NCI-H187 (cell line): ENCODE data around the gene FAM120A.

ENCODE experiments used
- DNase-seq, 2 experiments: peaks; one replicate each; lab custom pipeline; 2025; lab: John Stamatoyannopoulos, UW

The FAM120A gene

DNA sequence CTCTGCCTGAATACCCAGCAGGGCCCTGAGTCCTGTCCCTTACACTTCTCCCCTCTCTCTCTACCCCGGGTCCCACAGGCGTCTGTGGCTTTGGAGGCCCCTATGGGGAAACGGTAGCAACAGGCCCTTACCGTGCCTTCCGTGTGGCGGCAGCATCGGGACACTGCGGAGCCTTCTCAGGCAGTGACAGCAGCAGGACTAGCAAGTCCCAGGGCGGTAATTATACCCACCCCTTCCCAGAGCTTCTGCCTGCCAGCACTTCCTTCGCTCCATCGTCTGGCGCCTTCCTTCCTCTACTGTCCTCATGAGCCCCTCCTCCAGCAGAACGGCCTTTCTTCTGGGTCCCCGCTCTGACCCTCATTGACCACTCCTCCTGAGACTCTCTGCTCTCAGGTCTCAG lies 107.0 kb downstream of the FAM120A start:
- DNase-seq = no peak

- no peak for DNase-seq
These were observed 109.5 kb downstream of the FAM120A start for GRCh38 chr9:93560991-93561390.

DNA sequence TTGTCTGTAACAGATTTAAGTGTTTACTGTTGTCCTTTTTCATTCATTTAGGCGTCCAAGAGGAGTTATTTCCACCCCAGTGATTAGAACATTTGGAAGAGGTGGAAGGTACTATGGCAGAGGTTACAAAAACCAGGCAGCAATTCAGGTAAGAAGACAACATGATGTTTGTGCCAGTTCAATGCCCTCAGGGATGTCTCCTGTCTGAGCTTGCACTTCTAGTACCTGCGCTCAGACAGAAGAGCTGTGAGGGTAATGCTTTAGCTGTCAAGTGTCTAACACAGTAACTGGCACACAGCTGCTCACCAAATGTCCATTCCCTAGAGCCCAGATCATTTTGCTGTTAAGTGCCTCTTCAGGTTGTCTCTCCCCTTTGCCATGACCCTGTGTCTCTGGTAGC lies 110.7 kb downstream of the FAM120A start:
- DNase-seq = no peak

DNA sequence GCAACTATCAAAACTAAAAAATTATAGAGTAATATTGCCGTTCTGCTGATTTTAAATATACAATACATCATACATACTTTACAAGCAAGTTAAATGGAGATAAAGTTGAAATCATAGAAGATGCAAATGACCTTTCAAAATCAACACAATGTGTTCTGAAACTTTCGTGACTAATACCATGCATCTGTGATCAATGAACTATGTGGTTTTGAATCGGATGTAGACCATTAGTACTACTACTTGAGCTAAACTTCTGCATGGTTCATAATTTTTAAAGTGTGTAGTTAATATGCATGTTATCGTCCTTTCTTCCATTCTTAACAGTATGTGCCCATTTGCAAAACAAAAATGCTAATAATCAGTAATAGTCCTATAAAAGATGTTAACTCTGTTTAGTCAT lies 113.6 kb downstream of the FAM120A start:
- no peak for DNase-seq

- DNase-seq = peak; percentile 80
These were observed 115.2 kb downstream of the FAM120A start for GRCh38 chr9:93566408-93567270.

DNA sequence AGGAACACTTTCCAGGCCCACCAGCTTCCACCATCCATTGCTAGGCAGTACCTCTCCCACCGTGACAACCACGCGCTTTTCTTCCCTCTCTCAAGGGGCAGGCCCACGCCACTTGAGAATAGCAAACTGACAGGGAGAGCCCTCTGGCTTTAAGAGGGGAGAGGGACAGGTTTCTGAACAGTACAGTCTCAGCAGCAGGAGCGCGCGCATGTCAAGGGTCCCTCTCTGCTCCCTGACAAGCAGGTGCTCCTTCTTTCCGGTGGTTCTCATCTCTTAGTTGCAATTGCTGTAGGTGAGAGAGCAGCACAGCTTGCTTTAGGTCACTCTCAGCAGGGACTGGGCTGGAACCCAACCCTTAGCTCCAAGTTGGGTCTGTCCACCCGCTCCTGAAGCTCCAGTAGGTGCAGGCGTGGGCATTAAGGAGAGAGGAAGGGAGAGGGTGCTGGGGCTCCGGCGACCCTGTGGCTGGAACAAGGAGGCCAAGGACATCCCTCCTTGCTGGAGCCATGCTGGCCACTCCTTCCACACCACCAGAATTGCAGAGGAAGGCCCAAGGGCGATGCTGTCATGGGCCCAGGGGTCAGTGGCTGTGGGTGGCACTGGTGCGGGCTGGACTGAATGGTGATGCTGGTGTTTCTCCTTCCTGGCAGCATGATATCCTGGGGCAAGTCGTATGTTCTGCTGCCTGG lies 115.9 kb downstream of the FAM120A start:
- DNase-seq = no peak

DNA sequence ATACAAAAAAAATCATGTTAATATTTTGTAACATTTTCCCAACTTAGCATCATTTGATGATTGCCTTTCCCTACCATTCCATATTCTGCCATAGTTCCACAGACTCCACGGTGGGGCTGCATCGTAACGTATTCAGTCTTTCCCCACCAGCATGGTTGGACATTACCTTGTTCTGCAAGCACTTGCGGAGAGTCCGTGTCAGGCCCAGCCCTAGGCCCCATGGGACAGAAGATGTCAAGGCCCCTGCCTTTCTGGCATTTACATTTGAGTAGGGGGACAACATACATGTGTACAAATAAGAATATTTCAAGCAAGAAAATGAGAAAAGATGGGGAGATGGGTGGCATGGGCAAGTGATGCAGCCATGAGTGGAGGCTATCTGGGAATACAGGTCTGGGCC lies 116.7 kb downstream of the FAM120A start:
- no peak for DNase-seq

DNA sequence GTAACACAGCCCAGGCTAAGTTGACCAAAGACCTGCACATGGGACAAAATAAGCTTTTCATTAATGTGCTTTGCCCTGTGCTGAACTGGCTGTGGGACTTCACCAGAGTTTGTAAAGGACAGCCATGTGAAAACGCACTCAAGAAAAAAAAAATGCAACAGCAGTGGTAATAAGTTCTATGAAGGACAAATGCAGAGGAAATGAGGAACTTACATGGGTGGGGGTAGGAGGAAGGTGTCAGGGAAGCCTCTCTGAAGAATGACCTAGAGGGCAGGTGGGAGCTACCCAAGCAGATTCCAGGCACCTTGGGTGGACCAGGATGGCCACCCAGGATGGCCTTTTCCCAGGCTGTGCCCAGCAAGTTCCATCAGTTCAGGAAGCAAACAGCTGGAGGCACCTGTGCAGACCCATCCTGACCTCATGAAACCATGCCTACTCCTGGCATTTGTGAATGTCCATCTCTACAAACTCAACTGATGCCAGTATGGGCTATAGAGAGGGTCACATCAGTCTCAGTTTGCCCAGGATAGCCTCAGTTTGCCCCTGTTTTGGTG lies 118.2 kb downstream of the FAM120A start:
- no peak for DNase-seq

DNA sequence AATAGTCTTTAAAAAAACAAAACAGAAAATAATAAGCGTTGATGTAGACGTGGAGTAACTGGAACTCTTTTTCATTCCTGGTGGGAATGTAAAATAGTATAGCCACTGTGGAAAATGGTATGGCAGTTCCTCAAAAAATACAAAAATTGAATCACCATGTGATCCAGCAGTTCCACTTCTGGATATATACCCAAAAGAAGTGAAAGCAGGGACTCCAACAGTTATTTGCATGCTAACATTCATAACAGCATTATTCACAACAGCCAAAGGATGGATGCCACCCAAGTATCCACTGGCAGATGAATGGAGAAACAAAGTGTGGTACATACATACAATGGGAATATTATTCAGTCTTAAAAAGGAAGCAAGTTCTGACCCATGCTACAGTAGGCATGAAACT lies 120.7 kb downstream of the FAM120A start:
- DNase-seq = no peak

GRCh38 chr9:93572636-93573515 lies 121.4 kb downstream of the FAM120A start:
- DNase-seq = no peak

GRCh38 chr9:93573516-93573828 lies 122.0 kb downstream of the FAM120A start:
- no peak for DNase-seq

DNA sequence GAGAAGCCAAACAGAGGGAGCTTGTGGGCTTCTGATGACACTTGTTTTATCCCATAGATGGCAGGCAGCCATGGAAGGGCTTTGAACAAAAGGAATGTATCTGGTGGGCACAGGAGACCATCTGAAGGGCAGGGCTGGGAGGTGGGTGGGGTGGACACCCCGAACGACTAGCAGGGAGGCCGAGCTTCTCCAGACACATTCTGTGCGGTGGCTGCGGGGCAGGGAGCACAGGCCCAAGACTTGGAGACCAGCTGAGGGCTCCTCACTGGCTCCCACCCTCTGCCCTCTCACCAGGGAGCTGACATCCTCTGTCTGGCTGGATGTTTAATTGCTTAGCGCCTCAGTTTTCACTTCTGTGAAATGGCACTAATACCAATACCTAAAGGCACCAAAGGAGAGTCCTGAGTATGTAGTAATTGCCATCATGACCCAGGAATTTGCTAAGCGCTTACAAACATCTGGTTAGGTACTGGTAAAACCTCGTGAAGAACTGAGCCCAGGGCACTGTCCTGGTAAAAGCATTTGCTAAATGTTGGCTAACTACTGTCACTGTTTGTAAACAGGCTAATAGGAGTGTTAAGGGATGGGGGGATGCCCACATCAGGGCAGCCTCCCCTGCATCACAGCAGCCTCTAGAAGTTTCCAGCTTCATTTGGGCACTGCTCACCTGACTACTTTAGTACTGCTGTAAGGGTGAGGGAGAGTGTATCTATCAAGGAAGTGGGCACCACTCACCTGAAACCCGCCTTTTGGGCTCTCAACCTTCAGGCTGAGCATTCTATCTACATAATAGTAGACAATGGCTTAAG lies 122.8 kb downstream of the FAM120A start:
- DNase-seq = no peak

- no peak for DNase-seq
These were observed 123.7 kb downstream of the FAM120A start for GRCh38 chr9:93574900-93575795.

DNA sequence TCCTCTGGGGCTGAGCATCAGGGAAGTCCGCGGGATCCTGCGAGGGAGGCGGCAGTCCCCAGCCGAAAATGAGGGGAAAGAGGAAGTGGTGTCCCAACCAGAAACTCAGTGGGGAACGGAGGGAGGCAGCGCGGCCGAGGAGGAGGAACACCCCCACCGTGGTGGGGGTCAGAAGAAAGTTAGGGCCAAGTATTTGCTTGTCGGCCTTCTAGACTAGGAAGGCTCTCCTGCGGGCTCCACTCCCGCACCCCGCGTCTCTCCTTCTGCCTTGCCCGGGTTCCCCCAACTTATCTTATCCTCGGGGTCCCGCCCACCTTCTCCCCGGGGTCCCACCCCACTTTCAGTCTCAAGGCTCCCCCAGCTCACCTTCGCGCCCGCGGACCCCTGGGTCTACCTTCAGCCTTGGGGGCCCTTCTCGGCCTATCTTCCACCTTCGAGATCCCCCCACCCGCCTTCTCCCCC lies 124.3 kb downstream of the FAM120A start:
- DNase-seq = no peak

- no peak for DNase-seq
These were observed 125.0 kb downstream of the FAM120A start, which contains the start of gene PHF2 for GRCh38 chr9:93576258-93577077. Gene PHF2, plus strand, starts transcription at chr9:93576584. Its CDS starts 190 bp downstream, at chr9:93576774.

DNA sequence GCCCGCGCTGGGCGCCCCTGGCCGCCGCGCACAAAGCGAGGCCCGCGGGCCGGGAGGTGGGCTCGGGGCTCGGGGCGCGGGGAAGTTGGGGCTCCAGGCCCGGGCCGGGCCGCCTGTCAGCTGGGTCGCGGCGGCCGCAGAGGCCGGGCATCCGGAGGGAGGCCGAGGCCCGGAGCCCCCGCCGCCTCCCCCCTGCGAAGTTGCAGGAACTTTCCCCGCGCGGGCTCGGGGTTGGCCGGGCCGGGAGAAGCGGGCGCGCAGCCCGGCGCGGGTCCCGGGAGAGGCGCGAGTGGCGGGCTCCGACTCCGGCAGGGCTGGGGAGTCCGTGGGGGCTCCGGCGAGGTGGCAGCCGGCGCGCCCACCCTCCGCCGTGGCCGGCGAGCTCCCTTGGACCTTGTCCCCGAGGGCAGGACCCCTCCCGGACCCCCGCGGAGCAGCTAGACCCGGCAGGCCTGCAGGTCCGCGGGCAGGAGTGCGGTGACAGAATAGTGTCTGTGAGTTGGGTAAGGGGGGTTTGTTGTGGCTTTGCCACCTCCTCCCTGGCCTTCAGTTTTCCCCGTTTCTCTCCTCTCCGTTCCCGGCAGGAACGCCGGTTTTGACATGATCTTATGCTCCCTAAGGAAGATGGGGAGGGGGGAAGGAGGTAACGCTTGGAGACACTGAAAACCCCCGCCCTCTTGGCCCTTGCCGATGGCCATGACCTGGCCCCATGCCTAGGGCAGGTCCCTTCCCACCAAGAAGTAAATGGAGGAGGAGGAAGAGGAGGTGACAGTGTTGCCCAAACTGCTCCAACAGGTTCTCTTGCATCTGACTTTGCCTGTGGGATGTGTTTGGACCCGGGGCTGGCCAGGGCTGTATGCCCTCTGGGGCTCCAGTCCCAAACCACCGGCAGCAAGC lies 125.8 kb downstream of the FAM120A start:
- DNase-seq = no peak

DNA sequence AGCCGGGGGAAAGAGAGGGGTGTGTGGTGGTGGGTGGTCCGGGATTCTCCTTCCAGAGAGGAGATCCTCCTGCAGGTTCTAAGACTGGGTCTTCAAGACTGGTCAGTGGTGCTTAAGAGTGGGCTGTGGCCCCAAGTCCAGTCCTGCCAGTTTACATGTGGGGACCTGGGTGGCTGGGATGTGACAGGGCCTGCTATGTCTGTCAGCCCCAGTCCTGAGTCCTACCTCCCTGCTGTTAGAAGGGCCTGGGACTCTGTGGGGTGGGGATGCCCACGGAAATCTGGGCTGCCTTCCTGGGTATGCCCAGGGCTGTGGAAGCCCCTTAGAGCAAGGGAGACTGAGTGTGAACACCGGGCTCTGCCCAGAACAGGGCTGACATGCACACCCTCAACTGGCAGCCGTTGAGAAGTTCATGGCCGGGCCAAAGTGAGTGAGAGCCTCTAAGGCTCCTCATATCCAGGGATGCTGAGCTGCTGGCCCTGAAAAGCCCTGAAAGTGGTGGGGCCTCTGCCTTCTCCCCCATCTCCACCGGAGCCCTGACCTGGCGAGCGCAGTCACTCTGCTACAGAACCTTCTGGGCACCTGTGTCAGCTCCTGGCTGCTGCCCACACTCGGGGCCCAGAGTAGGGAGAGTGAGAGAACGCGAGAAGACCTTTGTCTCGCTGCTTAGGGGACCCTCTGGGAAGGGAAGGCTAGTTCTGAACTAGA lies 126.6 kb downstream of the FAM120A start:
- DNase-seq = no peak

GRCh38 chr9:93578844-93579243 lies 127.4 kb downstream of the FAM120A start:
- DNase-seq = no peak
